Skin epidermis (tissue), 12 donors: ENCODE data around the gene LINGO1.

Experiments
- H3K27ac ChIP-seq, 21 experiments: fragments of 200-600 bp; sonication (generic) in 11 of 21; one replicate each; pipeline ENCODE4 v1.5.0; 2020; ENCODE audit warnings: mild to moderate bottlenecking in 3 of 21, inconsistent platforms in 2 of 21, moderate library complexity in 2 of 21
- H3K4me3 ChIP-seq, 7 experiments: fragments of 200-600 bp; sonication (generic) in 2 of 7; one replicate each; pipeline ENCODE4 v1.5.0; 2020; ENCODE audit warnings: inconsistent platforms in 2 of 7, mild to moderate bottlenecking in 2 of 7, moderate library complexity in 1 of 7

LINGO1 gene

DNA sequence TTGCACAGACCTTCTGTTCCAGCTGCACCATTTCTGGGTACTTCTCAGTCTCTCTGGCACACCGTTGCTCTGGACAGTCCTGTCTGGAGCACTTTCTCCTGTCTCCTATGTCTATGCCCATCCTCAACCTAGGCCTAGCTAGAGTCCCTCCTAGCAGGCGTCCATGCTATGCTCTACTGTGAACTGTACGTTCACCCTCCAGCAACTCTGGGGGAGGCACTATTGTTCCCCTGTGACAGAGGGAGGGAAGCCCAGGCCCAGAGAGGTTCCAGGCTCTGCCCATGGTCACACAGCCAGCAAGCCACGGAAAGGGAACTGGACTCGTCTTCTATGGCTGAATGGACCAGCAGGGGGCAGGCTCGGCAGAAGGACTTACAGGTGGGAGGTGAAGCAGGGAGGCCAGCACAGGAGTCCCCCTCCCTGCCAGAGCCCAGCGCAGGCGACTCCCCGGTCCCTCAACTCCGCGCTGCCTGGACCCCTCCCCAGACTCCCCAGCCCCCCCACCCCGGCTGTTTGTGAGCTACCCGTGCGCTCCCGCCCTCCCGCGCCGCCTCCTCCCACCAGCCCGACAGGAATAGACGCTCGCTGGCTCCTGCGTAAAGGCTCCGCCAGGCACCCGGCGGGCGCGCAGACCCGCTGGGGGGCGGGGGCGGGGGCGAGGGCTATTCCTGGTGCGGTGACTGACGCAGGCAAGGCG lies 1.7 kb upstream of the LINGO1 start:
- H3K27ac ChIP-seq, result no peak overlapping the region
- no peak overlapping the region for H3K4me3 ChIP-seq

DNA sequence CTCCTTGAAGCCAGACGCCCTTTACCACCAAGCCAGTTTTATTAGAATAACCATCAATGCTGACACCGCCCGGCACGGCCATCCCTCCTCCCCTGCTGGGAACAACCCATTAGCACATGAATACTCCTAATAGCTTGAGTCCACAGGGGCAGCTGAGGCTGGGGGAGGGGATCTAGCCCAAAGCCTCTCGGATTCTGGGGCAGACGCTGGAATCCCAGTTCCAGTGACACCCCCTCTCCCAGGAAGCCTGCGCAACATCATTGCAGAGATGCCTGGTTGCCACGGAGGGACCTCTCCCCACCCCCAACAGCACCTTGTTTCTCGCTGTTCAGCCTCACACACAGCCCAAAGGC lies 1.2 kb upstream of the LINGO1 start:
- H3K4me3 ChIP-seq, result no peak overlapping the region

GRCh38 chr15:77633134-77633912 lies 611 bp upstream of the LINGO1 start:
- H3K4me3 ChIP-seq, result peak overlapping the region; percentile 26 to 47 (median 35)
- H3K27ac ChIP-seq, result peak overlapping the region in 1 of 21 experiments; percentile 37

More for the DNA sequence above, 1.2 kb upstream of the LINGO1 start:
- H3K27ac ChIP-seq, result no peak overlapping the region

DNA sequence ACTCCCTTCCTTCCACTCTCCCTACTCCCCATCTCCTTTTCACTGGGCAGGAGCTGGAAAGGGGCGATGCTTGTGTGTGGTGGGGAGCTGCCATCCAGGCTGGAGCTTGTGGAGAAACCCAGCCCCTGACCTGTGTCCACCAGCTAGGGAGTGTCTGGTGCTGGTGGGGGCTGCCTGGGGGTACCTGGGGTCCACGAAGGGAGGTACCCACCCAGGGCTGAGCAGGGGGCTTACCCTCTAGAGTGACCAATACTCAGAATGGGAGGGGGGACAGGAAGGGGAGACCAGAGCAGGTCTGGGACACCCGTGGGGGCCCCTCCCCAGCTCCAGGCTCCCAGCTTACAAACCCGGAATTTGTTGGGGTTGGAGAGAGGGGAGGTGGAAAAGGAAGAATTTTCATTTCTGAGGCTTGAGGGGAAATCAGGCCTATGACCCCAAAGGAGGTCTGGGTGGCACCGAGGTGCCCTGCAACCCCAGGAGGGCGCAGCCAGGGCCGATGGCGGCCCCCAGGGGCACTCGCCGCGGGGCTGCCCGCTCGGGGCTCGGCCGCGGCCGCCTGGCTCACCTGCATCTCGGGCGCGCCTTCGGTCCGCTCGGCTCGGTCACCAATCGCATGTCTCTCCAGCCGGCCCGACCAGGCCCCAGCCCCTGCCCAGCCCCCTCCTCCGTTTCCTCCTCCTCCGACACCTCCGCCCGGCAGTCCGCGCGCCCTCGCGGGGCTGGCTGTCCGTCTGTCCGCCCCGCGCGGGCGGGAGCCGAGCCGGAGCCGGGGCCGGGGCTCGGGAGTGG lies 773 bp downstream of the LINGO1 start:
- Histone ChIP-seq H3K27ac (peak overlapping the region in 2 of 21 experiments; percentile 18 to 54), H3K4me3 (peak overlapping the region; percentile 11 to 47 (median 26))

DNA sequence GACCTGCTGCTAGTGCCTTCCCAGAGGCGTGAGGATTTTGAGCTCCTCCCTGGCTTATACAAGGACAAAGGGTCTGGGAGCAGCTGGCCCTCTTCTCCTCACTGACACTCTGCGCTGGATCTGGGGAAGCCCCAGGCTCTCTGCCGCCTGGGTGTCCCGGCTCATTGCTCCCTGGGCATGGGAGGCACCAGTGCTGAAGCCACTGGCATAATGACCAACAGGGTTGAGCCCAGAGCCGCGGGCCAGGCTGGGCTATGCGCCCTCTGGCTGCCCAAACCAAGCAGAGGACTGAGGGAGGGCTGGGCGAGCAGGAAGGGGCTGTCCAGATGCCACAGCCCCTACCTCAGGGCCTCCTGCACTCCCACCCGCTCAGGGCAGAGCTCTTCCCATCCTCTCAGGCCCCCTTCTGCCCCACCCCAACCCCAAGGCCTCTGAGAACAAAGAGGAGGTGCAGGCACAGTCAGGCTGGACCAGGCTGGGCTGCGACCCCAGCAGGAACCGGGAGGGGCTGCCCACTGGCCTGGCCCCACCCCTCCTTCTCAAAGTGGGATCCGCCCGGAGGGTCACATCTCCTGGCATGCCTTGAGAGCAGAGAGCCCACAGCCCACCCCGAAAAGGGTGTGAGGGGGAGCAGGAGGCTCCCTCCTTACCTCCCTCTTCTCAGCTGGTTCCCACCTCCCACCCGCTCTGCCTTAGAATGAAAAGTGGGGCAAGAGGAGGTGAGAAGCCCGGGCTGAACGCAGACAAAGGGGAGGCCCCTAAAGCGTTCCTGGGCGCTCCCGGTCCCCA lies 1.6 kb downstream of the LINGO1 start:
- Histone ChIP-seq H3K27ac (no peak overlapping the region), H3K4me3 (peak overlapping the region in 5 of 7 experiments; percentile 4 to 47 (median 33))

- Histone ChIP-seq H3K27ac (no peak overlapping the region), H3K4me3 (no peak overlapping the region)
These were observed 2.7 kb downstream of the LINGO1 start for GRCh38 chr15:77630056-77630455.

GRCh38 chr15:77629070-77630030 lies 3.4 kb downstream of the LINGO1 start:
- H3K27ac ChIP-seq, result no peak overlapping the region

DNA sequence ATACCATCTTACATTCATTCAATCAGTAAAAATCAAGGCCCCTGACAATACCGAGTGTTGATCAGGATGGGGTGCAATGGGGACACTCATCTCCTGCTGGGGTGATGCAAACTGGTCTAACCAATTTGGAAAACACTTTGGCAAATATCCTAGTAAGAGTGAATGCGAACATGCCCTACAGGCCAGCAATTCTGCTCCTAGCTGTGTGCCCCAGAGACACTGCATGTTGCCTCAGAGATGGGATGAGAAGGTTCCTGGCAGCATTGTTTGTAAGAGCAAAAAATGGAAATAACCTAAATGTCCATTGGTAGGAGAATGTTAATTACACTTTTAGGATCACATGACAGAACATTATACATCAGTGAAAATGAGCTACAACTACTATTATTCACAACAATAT lies 4.7 kb downstream of the LINGO1 start:
- Histone ChIP-seq H3K4me3 (no peak overlapping the region), H3K27ac (no peak overlapping the region)

More at GRCh38 chr15:77629070-77630030, 3.4 kb downstream of the LINGO1 start:
- H3K4me3 ChIP-seq, result no peak overlapping the region

DNA sequence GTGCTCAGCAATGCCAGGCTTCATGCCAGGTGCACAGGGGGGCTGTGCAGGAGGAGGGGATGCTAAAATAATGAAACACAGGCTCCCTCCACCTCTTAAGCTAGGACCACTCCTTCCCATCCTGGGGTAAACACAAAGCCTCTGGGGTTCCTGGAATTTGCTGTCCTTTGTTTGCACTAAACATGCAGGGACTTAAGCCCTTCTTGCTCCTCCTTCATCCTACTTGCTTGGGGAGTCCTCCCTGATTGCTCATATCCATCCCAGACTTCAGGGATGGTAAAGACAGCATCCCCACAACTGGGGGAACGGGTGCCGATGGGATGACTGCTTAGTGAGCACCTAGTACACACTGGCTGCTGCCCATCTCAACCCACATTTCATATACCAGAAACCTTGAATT lies 5.1 kb downstream of the LINGO1 start:
- Histone ChIP-seq H3K27ac (no peak overlapping the region), H3K4me3 (no peak overlapping the region)

DNA sequence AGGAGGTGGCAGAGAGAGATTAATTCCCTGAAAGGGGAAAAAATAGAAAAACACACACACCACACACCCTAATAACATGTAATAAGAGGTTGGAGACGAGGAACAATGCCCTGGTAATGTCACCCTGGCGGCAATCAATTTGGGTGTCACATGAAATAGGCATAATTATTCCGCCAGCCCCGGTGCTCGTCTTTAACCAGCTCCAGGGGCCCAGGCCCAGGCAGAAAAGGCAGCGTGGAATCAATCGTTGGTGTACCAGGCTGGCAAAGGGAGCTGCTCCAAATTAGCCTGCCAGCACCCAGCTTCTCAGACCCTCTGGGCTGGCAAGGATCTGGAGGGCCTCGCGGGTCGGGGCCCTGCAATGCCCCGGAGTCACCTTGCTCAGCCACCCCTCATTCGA lies 5.6 kb downstream of the LINGO1 start:
- Histone ChIP-seq H3K4me3 (no peak overlapping the region), H3K27ac (no peak overlapping the region)

GRCh38 chr15:77626002-77626401 lies 6.7 kb downstream of the LINGO1 start:
- H3K27ac ChIP-seq, result no peak overlapping the region
- no peak overlapping the region for H3K4me3 ChIP-seq

DNA sequence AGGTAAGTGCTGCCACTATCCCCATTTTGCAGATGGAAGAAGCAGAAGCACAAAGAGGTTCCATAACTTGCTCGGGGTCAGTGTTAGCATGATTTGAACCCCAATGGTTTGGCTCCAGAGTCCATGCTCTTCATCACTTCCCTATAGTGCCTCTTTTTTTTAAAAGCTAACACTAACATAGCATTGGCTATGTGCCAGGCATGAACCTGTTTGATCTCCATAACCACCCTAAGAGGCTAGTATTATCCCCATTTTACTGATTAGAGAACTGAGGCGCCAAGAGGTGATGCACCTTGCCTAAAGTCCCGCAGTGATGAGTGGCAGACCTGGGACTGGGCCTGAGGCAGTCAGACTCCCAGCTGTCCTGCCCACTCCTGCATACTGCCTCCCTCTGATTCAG lies 7.3 kb downstream of the LINGO1 start:
- Histone ChIP-seq H3K4me3 (no peak overlapping the region), H3K27ac (no peak overlapping the region)

DNA sequence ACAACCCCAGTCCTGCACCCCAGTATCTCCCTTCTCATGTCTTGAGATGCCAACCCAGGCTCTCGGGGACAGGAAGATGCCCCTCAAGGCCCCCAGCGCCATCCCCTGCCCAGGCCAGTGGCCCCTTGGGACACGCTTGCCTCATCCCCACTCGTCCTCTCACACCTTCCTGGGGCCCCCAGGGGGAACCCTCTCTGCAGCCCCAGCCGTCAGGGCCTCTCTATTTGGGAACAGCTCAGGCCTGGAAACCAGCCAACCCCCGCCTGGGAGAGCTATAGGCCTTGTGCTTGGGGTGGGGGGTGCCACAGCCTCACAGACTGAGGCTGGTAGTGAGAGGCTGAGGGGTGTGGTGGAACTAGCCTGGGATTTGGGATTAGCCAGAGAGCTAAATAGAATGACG lies 7.8 kb downstream of the LINGO1 start:
- Histone ChIP-seq H3K27ac (no peak overlapping the region), H3K4me3 (no peak overlapping the region)

DNA sequence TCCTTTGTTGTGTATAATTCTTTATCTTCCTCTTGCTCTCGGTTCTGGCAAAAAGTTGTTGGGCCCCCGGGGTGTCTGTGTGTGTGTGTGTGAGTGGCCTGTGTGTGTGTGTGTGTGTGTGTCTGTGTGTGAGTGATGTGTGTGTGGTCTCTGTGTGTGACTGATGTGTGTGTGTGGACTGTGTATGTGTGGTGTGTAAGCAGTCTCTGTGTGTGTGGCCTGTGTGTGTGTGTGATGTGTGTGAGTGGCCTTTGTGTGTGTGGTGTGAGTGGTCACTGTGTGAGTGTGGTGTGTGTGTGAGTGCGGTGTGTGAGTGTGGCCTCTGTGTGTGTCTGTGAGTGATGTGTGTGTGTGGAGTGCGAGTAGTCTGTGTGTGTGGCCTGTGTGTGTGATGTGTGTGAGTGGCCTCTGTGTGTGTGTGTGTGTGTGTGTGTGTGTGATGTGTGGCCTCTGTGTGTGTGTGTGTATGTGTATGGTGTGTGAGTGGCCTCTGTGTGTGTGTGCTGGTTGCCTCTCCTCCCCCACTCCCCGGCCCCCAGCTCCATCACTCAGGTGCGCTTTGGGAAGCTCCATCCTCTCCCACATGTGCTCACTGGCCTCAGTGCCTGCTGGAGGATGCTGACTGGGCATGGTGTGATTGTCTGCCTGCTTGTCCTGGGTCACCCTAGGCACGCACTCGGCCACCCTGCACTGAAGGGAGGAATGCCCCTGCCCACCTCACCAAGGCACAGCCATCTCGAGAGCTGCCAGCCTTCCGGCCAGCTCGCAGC lies 8.8 kb downstream of the LINGO1 start:
- Histone ChIP-seq H3K4me3 (no peak overlapping the region), H3K27ac (no peak overlapping the region)

GRCh38 chr15:77622934-77623754 lies 9.6 kb downstream of the LINGO1 start:
- Histone ChIP-seq H3K4me3 (no peak overlapping the region), H3K27ac (no peak overlapping the region)

GRCh38 chr15:77622209-77622933 lies 10.3 kb downstream of the LINGO1 start:
- H3K4me3 ChIP-seq, result no peak overlapping the region
- no peak overlapping the region for H3K27ac ChIP-seq

DNA sequence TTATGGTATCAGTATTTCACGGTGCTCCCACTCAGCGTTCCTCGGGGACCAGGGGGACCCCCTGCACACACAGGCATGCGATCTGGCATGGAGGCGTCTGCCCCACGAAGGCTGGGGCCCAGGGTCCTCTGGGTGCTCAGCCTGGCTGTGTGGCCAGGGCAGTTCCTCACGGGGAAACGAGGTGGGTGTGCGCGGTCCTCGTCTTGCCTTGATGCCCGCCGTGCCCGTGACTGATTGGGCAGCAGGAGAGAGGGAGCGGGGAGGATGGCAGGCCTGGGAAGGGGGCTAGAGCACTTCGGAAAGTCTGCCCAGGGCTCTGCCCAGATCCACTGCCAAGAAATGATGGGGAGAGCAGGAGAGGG lies 10.9 kb downstream of the LINGO1 start:
- no peak overlapping the region for H3K4me3 ChIP-seq
- no peak overlapping the region for H3K27ac ChIP-seq
